HG03064 (cell line): Measurements from ENCODE around the gene PAFAH1B2.
"Not testable (repeated sequence)": the region's sequence is repeated elsewhere in the genome, so short reads cannot be mapped to it uniquely, and the experiment has no call there.

Experiments
- ATAC-seq: cut with Tn5 transposase; IDR thresholded peaks from one replicate; pipeline ENCODE4 v1.9.1; 2021; ENCODE audit warnings: low read depth; ENCODE audit not compliant: unreplicated experiment

PAFAH1B2 gene

DNA sequence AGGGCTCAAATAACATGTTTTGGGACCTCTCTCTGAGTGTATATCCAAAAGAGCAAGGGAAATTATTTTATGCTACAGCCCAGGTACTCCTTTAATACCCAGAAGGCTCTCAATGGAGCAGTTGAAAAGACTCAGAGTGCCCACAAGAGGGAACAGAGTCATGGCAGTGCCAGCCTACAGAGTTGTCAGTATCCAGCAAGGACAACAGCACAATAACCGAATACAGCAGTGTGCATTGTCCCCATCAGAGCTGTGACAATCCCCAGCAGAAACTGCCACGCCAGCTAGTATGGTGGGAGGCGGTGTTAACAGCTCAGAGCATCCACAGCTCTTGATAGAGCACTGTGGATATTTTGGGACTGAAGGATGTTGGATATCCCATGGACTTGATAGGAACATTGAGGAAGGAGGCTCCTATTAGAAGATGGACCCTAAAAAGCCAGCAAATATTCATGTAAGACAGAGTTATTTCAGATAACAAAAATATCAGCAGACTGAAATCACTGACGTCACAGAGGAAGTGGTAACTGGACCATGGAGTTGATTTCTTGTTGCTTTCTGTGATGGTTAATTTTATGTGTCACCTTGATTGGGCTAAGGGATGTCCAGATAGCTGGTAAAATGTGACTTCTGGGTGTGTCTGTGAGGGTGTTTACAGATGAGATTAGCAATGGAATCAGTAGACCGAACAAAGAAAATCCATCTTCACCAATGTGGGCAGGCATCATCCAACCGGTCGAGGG is 17.7 kb upstream of the PAFAH1B2 start:
- ATAC-seq: no peak

DNA sequence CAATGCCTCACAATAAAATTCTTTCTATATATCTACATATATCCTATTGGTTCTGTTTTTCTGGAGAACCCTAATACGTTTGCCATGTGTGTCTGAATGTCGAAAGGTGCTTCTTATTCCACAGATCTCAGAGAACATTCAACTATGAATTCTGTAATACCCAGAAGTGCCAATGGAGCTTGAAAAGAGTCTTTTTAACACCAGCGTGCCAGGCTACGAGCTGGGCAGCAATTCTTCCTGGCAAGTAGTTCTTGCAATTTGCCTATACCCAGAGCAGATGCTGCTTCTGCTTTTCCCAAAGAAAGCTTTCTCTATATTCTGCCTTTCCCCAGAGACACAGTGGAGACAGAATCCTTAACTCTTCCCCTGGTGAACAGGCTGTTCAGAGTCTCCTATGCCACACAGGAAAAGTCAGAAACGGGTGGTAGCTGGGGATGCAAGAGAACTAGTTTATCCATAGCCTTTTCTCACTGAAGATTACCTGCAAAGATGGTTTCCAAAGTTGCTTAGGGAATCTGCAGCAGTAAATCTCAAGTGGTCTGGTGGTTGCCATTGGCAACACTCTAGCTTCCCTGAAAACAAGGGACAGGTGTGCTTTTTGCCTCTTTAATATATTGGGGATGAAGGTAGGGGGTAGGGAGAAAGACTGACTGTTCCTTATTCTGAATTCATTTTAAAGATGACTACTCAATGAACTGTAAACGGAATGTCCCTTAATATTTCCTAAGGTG is 16.8 kb upstream of the PAFAH1B2 start:
- no peak for ATAC-seq

DNA sequence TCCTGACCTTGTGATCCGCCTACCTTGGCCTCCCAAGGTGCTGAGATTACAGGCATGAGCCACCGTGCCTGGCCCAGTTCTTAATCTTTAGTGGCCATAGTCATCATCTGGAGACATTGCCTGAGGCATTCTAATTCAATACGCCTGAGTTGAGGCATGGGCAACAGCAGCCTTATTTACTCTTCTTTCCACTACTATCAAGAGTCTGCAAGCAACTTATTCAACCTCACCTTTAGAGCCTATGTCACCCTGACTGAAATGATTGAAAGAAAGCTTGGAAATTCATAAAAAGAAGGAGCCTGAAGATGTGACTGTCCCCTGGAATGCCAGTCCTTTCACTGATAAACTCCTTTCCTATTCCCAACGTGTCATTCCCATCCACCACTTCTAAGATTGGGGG is 15.8 kb upstream of the PAFAH1B2 start:
- ATAC-seq: no peak

DNA sequence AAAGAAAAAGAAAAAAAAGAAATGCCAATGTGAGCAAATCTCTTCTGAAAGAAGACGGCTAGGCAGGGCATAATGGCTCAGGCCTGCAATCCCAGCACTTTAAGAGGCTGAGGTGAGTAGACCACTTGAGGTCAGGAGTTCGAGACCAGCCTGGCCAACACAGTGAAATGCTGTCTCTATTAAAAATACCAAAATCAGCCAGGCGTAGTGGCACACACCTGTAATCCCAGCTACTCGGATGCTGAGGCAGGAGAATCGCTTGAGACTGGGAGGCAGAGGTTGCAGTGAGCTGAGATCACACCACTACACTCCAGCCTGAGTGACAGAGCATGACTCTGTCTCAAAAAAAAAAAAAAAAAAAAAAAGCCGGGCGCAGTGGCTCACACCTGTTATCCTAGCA is 13.7 kb upstream of the PAFAH1B2 start:
- not testable (repeated sequence) for ATAC-seq

DNA sequence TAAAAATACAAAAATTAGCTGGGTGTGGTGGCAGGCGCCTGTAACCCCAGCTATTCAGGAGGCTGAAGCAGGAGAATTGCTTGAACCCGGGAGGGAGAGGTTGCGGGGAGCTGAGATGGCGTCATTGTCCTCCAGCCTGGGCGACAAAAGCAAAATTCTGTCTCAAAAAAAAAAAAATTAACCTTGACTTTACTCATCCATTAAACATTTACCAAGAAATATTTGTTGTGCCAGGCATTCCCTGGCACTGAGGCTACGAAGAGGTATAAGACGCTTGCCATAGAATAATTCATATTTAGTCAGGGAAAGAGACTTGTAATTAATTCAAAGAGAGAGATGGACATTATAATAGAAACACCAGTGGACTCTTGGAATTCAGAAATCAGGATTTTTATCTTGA is 13.2 kb upstream of the PAFAH1B2 start:
- no peak for ATAC-seq

DNA sequence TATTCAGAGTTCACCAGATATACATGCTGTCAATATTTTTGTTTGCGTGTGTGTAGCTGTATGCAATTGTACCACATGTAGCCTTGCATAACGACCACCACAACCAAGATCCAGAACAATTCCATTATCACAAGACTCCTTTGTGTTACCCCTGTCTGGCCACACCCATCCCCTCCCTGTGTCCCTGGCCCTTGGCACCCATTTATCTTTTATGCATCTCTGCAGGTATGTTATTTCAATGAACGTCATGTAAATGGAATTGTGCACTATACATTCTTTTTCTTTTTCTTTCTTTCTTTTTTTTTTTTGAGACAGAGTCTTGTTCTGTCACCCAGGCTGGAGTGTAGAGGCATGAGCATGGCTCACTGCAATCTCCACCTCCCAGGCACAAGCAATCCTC is 9.7 kb upstream of the PAFAH1B2 start:
- ATAC-seq: no peak

DNA sequence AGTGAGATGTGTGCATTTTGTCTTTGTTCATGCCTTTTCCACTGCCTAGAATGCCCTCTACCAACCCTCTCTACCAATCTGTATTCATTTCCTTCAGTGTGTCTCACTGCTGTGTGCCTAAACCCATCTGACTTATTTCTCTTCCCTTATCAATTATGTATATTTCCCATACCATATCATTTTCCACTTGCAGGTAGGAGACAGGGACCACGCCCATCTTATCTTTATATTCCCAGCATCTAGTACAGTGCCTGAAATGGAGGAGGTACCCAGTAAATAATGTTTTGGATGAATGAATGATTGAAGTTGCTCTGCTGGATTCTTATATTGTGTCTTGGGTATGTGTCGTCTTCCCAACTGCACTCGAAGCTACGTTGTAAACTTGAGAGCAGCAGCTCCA is 9.1 kb upstream of the PAFAH1B2 start:
- ATAC-seq: not testable (repeated sequence)

DNA sequence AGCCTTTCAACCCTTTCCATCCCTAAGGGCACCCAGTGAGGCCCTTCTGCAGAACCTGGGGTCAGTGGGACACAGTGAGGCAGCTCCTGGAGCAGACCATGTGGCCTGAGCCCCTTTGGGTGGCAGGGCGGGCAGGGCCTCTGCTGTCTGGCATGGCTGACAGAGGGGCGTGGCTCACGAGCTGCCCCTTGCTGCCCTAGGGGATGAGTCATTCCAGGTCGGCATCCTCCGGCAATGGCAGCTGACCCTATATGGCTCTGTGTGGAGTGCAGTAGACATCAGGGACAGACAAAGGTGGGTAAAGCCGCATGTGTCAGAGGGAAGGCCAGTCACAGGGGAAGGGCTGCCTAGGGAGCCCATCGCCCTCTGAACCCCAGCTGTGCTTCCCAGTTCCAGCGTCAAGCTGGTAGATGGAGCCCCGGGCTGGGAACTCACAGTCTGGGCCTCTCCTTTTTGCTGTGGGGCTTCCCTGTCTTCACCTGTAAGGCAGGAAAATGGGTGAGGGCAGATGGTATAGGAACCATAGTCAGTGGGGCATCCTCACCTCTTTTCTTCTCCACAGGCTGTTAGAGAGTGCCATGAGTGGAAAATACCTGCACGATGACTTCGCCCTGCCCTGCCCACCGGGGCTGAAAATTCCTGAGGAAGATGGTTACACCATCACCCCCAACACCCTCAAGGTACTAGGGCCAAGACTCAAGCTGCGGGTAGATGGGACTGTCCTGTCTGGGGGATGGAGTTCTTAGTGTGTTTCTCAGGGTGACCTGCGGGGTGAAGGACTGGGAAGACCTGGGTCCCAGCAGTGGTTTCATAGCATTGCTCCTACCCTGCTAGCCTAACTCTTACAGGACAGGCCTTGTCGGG is 6.6 kb upstream of the PAFAH1B2 start:
- ATAC-seq: not testable (repeated sequence)

DNA sequence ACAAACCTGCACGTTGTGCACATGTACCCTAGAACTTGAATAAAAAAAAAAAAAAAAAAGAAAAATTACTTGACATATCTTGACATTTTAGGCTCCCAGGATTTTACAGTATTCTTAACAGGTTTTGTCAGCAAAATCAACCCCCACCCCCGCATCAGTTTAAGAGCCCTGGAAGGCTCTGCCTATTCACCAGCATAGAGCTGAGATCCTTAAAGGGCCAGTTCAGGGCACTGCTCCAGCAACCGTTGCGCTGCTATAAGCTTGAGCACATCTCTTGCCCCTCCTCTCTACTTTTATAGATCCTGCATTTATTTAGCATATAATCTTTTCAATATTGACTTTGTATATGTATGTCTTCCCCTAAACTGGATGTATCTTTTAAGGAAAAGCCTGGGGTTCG is 697 bp upstream of the PAFAH1B2 start:
- no peak for ATAC-seq

DNA sequence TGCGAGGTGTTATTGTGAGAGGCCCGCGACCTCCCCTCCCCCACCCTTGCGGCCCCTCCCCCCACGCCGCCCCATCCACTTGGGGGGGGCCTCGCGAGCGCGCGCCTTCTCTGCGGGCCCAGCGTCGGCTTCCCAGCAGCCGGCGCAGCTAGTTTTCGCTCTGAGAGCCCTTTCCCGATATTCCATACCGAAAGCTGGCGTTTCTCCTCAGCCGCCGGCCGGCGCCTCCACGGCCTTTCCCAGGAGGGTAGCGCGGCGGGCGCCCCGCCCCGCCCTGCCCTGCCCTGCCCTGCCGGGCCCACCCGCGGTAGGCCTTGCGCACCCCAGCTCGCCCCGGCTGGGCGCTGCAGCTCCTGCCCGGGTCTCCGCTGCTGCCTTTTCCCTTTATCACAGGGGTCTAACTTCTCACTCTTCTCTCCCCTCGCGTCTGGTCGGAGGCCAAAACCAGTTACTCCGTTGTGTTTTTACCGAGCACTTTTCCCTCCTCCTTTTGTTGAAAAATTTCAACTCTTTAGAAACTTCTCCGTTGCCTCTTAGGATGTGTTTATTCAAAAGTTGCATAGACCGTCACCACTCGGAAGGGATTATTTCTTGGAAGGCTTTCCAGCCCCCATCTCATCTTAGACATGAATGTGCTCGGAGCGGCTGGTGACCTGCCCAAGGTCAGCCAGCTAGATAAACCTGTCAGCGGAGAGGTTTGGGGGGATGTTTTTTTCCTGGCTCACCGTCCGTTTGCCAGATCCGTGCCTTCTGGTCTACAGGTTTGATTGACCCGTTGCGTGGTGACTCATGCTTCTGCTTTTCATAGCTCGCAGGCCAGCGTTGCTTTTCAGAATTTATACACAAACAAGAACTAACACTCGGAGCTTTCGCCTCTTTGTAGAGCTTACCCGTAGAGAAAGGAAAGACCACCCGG is 648 bp downstream of the PAFAH1B2 start:
- peak; percentile 51 for ATAC-seq

DNA sequence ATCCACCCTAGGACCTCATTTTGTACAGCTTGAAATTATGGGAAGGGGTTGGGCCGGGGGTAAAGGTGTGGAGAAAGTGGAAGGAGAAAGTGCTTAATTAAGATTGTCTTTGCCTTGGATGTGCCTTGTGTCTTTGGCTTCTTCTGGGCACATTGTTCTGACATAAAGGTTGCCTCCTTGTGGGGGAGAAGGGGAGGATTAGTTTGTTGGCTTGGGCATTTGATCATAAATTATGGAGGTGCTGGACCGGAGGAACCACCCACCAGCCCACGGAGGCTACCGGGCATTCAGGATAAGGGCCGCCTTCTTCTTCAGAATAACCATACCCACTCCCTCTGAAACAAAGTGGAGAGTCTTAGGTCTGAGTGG is 1.3 kb downstream of the PAFAH1B2 start:
- no peak for ATAC-seq

DNA sequence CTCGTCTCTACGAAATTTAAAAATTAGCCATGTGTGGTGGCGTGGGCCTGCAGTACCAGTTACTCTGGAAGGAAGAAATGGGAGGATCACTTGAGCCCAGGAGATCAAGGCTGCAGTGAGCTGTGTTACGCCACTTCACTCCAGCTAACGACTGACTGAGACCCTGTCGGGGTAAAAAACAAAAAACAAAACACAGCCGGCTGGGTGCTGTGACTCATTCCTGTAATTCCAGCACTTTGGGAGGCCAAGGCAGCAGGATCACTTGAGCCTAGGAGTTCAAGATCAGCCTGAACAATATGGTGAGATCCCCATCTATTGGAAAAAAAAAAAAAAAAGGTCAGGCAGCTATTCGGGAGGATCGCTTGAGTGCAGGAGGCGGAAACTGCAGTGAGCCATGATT is 2.4 kb downstream of the PAFAH1B2 start:
- ATAC-seq: no peak

DNA sequence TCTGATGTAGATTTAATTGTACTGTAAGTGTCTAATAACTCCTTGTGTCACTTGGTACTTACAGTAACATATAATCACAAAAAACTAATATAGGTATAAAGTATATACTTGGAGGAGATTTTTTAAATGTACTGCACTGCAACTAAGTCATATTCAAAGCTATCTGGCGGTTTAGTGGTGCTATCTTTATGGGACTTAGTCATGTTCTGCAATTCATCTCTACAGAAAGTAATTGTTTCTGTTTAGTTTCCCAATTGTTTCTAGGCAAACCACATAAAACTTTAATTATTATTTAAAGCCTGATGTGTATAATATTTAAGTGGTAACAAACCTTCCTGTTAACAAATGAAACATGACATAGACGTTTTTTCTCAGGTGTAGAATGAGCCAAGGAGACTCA is 8.0 kb downstream of the PAFAH1B2 start:
- no peak for ATAC-seq

DNA sequence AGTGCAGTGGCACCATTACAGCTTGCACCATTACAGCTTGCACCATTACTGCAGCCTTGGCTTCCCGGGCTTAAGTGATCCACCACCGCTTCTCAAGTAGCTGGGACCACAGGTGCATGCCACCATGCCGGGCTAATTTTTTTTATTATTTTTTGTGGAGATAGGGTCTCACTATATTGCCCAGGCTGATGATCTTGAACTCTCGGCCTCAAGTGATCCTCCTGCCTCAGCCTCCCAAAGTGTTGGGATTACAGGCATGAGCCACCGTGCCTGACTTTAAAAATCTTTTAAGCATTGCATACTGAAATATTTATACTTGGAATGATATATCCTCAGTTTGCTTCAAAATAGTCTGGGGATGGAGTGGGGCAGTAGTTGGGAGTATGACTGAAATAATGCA is 10.4 kb downstream of the PAFAH1B2 start:
- no peak for ATAC-seq

DNA sequence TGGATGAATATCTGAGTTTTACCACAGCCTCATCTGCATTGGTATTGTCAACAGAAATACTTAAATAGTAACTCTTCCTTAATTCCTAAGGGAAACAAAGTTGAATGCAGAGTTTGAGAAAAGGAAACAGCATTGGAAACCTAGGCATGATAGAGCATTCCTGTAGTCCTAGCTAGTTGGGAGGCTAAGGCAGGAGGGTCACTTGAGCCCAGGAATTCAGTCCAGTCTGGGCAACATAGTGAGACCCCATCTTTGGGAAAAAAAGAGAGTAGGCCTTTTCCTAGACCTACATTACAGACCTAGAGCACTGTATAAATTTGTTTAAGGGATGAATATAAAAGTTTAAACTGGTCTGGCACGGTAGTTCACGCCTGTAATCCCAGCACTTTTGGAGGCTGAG is 13.4 kb downstream of the PAFAH1B2 start:
- ATAC-seq: no peak

DNA sequence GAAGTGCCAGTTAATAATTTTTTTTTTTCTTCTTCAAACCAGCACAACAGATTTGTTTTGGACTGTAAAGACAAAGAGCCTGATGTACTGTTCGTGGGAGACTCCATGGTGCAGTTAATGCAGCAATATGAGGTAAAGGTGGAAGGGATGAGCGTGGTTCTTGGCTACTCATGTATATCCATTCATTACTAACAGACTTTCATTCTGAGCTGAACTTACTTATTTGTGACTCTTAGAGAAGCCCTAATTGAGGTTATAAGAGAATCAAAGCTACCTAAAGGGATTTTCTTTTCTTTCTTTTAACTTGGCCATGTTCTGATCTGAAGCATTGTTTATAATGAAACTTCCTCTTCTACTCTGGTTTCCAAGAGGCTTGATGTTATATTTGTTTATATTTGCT is 15.8 kb downstream of the PAFAH1B2 start:
- ATAC-seq: no peak

DNA sequence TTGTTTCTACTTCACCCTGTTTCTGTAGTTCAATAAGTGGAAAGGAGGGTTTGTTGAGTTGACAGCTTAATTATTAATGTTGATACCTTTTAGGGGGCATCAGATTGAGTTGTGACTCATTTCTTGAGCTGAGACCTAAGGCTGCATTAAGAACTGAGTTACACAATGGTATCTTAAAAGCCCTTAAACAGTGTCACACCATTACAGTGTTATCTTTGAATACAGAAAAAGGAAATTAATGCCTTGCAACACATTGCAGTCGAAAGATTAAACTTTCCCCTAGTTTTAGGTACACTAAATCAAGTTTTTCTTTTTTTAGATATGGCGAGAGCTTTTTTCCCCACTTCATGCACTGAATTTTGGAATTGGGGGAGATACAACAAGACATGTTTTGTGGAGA is 16.7 kb downstream of the PAFAH1B2 start:
- ATAC-seq: no peak

DNA sequence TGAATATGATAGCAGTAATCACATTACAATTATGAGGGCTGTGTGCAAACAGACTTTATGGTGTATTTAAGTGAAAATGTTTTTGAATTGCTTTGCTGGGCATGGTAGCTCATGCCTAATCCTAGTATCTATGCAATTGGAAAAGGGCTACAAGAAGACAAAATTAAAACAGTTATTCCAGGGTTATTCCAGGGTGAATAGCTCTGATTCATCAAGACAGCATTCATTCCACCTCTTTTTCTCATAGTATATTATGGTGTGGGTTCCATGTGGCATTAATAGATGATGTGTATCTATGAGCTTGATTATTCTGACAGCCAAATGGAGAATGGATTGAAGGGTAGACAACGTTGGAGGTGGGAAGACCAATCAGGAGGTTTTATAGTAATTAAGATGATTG is 22.4 kb downstream of the PAFAH1B2 start:
- ATAC-seq: no peak

DNA sequence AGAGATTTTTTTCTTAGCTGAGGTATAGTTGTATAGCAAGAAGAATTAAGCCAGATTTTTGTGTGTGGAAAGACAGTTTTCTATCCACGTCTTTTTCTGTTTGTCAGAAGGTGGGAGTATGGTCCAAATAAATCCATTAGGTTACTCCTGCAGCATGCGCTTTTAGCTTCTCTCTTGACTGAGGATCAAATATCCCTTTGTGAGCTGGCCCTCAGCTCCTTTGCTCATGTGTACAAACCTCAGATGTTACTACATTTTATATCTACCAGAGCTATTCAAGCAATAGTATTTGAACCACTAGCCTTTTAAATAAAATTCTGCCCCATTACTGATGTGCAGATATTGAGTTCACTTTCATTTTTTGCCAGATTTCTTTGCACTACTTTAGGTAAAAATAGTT is 25.6 kb downstream of the PAFAH1B2 start:
- no peak for ATAC-seq

DNA sequence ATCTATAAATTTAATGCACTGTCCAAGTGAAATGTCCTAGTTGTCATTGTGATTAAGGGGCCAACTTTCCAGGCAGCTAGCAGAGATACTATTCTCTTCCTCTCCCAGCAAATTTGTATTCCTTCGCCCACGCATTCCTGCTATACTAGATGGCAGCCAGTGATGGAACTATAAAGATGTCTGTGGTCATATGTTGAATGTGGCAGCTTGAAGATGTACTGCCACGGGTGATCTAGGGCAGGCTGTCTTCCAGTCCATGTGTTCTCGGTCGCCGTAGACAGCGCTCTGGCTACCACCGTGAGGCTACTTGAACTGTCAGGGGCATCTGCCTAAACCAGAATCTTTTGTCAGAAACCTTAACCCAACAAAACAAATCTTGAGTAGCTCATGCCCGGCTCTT is 26.1 kb downstream of the PAFAH1B2 start:
- no peak for ATAC-seq
